Liver (tissue), 3 donors: ENCODE measurements around the gene HIBADH.

Experiments used
- EGR1 ChIP-seq, 2 donors: IDR thresholded peaks; 2 replicates each; pipeline ENCODE4 v1.6.1; 2016 to 2018; ENCODE audit warnings: antibody characterized with exemption in 2 of 2, low read depth in 2 of 2
- FOXA1 ChIP-seq: IDR thresholded peaks from 2 replicates; pipeline ENCODE4 v1.6.1; 2016; ENCODE audit warnings: antibody characterized with exemption
- FOXA2 ChIP-seq: IDR thresholded peaks from 2 replicates; pipeline ENCODE4 v1.6.1; 2016; ENCODE audit warnings: antibody characterized with exemption
- GABPA ChIP-seq, 2 donors: IDR thresholded peaks in 1 of 2; conservative IDR thresholded peaks in 1 of 2; 2 replicates each; pipeline ENCODE4 v1.6.1; 2016; ENCODE audit warnings: antibody characterized with exemption in 2 of 2, mild to moderate bottlenecking in 1 of 2, moderate library complexity in 1 of 2
- HNF4A ChIP-seq, 2 donors: conservative IDR thresholded peaks; 2 replicates each; pipeline ENCODE4 v1.6.1; 2016; ENCODE audit warnings: antibody characterized with exemption in 2 of 2, mild to moderate bottlenecking in 2 of 2
- HNF4G ChIP-seq: IDR thresholded peaks from 2 replicates; pipeline ENCODE4 v1.6.1; 2016; ENCODE audit warnings: antibody characterized with exemption
- RXRA ChIP-seq, 2 donors: IDR thresholded peaks; 2 replicates each; pipeline ENCODE4 v1.6.1; 2017 to 2018; ENCODE audit warnings: antibody characterized with exemption in 2 of 2, mild to moderate bottlenecking in 1 of 2
- TAF1 ChIP-seq: conservative IDR thresholded peaks from 2 replicates; pipeline ENCODE4 v1.6.1; 2016; ENCODE audit warnings: antibody characterized with exemption, mild to moderate bottlenecking
- YY1 ChIP-seq: IDR thresholded peaks from 2 replicates; pipeline ENCODE4 v1.6.1; 2016; ENCODE audit warnings: antibody characterized with exemption, mild to moderate bottlenecking
- TF ChIP-seq, protein P1 (sequence below): fragments of 150-350 bp; IDR thresholded peaks from 2 replicates; pipeline ENCODE4 v1.5.1; 2017; ENCODE audit warnings: improper control_type of control experiment, low read depth, low read length; ENCODE audit not compliant: missing input control
- TF ChIP-seq, protein P2 (sequence below): IDR thresholded peaks from 2 replicates; pipeline ENCODE4 v1.6.1; 2016; ENCODE audit warnings: antibody characterized with exemption
- TF ChIP-seq, protein P3 (sequence below): IDR thresholded peaks from 2 replicates; pipeline ENCODE4 v1.6.1; 2016; ENCODE audit warnings: antibody characterized with exemption
- TF ChIP-seq, protein P4 (sequence below): IDR thresholded peaks from 2 replicates; pipeline ENCODE4 v1.6.1; 2016; ENCODE audit warnings: antibody characterized with exemption
- TF ChIP-seq, protein P5 (sequence below): IDR thresholded peaks from 2 replicates; pipeline ENCODE4 v1.6.1; 2016; ENCODE audit warnings: antibody characterized with exemption, mild to moderate bottlenecking
- donor health status: healthy.
- donor health status: healthy.

DNA sequence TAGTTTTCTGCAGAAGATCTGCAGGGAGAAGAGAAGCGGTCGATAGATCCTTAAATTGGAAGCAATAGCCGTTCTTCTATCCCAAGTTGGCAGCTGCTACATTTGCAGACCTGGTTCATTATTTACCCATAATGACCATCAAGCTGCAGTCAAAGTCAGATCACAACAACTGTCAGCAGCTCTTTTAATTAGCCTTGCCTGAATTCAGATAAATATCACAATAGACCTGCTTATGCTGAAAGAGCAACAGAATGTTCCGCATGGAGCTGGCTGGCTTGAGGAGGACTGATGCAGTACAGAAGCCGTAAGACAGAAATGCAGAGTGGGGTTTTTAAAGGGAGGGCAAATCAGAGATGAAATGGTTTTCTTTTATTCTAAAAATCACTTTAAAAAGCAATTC is 109.4 kb downstream of the HIBADH start:
- TF ChIP-seq, protein P1, sequence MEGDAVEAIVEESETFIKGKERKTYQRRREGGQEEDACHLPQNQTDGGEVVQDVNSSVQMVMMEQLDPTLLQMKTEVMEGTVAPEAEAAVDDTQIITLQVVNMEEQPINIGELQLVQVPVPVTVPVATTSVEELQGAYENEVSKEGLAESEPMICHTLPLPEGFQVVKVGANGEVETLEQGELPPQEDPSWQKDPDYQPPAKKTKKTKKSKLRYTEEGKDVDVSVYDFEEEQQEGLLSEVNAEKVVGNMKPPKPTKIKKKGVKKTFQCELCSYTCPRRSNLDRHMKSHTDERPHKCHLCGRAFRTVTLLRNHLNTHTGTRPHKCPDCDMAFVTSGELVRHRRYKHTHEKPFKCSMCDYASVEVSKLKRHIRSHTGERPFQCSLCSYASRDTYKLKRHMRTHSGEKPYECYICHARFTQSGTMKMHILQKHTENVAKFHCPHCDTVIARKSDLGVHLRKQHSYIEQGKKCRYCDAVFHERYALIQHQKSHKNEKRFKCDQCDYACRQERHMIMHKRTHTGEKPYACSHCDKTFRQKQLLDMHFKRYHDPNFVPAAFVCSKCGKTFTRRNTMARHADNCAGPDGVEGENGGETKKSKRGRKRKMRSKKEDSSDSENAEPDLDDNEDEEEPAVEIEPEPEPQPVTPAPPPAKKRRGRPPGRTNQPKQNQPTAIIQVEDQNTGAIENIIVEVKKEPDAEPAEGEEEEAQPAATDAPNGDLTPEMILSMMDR: no peak
- TF ChIP-seq, protein P2, sequence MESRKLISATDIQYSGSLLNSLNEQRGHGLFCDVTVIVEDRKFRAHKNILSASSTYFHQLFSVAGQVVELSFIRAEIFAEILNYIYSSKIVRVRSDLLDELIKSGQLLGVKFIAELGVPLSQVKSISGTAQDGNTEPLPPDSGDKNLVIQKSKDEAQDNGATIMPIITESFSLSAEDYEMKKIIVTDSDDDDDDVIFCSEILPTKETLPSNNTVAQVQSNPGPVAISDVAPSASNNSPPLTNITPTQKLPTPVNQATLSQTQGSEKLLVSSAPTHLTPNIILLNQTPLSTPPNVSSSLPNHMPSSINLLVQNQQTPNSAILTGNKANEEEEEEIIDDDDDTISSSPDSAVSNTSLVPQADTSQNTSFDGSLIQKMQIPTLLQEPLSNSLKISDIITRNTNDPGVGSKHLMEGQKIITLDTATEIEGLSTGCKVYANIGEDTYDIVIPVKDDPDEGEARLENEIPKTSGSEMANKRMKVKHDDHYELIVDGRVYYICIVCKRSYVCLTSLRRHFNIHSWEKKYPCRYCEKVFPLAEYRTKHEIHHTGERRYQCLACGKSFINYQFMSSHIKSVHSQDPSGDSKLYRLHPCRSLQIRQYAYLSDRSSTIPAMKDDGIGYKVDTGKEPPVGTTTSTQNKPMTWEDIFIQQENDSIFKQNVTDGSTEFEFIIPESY: no peak
- no peak for TF ChIP-seq YY1
- no peak for TF ChIP-seq EGR1 (IDR thresholded peaks at IDR 0.05; ENCODE audit: low read depth in 2 of 2)
- TF ChIP-seq FOXA1: no peak
- TF ChIP-seq HNF4A (conservative IDR thresholded peaks at IDR 0.05): no peak
- TF ChIP-seq GABPA (IDR thresholded peaks at IDR 0.05 in 1 of 2, conservative IDR thresholded peaks at IDR 0.05 in 1 of 2): no peak
- TF ChIP-seq, protein P3, sequence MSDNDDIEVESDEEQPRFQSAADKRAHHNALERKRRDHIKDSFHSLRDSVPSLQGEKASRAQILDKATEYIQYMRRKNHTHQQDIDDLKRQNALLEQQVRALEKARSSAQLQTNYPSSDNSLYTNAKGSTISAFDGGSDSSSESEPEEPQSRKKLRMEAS: no peak
- TF ChIP-seq TAF1: no peak
- TF ChIP-seq, protein P4, sequence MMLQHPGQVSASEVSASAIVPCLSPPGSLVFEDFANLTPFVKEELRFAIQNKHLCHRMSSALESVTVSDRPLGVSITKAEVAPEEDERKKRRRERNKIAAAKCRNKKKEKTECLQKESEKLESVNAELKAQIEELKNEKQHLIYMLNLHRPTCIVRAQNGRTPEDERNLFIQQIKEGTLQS: no peak
- TF ChIP-seq, protein P5, sequence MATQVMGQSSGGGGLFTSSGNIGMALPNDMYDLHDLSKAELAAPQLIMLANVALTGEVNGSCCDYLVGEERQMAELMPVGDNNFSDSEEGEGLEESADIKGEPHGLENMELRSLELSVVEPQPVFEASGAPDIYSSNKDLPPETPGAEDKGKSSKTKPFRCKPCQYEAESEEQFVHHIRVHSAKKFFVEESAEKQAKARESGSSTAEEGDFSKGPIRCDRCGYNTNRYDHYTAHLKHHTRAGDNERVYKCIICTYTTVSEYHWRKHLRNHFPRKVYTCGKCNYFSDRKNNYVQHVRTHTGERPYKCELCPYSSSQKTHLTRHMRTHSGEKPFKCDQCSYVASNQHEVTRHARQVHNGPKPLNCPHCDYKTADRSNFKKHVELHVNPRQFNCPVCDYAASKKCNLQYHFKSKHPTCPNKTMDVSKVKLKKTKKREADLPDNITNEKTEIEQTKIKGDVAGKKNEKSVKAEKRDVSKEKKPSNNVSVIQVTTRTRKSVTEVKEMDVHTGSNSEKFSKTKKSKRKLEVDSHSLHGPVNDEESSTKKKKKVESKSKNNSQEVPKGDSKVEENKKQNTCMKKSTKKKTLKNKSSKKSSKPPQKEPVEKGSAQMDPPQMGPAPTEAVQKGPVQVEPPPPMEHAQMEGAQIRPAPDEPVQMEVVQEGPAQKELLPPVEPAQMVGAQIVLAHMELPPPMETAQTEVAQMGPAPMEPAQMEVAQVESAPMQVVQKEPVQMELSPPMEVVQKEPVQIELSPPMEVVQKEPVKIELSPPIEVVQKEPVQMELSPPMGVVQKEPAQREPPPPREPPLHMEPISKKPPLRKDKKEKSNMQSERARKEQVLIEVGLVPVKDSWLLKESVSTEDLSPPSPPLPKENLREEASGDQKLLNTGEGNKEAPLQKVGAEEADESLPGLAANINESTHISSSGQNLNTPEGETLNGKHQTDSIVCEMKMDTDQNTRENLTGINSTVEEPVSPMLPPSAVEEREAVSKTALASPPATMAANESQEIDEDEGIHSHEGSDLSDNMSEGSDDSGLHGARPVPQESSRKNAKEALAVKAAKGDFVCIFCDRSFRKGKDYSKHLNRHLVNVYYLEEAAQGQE: no peak
- no peak for TF ChIP-seq RXRA (IDR thresholded peaks at IDR 0.05)
- TF ChIP-seq FOXA2: no peak
- no peak for TF ChIP-seq HNF4G
